Ascending aorta (tissue), 2 donors: ENCODE data around the gene SLC8A3. TPM values are rescaled to one million over a fixed set of nuclear protein-coding genes. Genes with fewer than 3 reads are reported as not detected.
"Not testable (repeated sequence)": the region's sequence is repeated elsewhere in the genome, so short reads cannot be mapped to it uniquely, and the experiment has no call there.

Source experiments
- DNase-seq, 2 donors: peaks; one replicate each; pipeline ENCODE4 v3.0.0-alpha.2; 2019; ENCODE audit warnings: low spot score in 2 of 2
- H3K27ac ChIP-seq, 2 donors: fragments of 200-600 bp; sonication (generic); one replicate each; pipeline ENCODE4 v1.5.1; 2016 to 2017; ENCODE audit warnings: mild to moderate bottlenecking in 1 of 2
- H3K27me3 ChIP-seq: fragments of 200-600 bp; sonication (generic); one replicate; pipeline ENCODE4 v1.5.1; 2017
- H3K36me3 ChIP-seq, 2 donors: fragments of 200-600 bp; sonication (generic); one replicate each; pipeline ENCODE4 v1.5.1; 2016
- H3K4me1 ChIP-seq, 2 donors: fragments of 200-600 bp; sonication (generic); one replicate each; pipeline ENCODE4 v1.5.1; 2016 to 2017; ENCODE audit warnings: mild to moderate bottlenecking in 1 of 2
- H3K4me3 ChIP-seq, 2 donors: fragments of 200-600 bp; sonication (generic); one replicate each; pipeline ENCODE4 v1.5.1; 2016 to 2017; ENCODE audit warnings: mild to moderate bottlenecking in 1 of 2
- H3K9me3 ChIP-seq, 2 donors: fragments of 200-600 bp; sonication (generic); one replicate each; pipeline ENCODE4 v1.5.1; 2016
- intact Hi-C: fragments of 100-400 bp; cut with DNase I; formaldehyde crosslinking; loops from one replicate; pipeline ENCODE4 v1.15.1; 2023
- total RNA-seq: library from RNA; depleted of rRNA; stranded (reverse); fragments of >200 nt; gene quantifications from one replicate; pipeline ENCODE4 v1.1.0, GENCODE V29; 2016
- TF ChIP-seq, protein P1 (sequence below), 3 experiments: fragments of 200-600 bp in 2 of 3; fragments of 450-650 bp in 1 of 3; sonication (generic) in 2 of 3; IDR thresholded peaks; one replicate each; pipeline ENCODE4 v1.5.1; 2016 to 2019; ENCODE audit warnings: antibody characterized with exemption in 3 of 3, mild to moderate bottlenecking in 1 of 3, moderate library complexity in 1 of 3

Gene SLC8A3, protein sequence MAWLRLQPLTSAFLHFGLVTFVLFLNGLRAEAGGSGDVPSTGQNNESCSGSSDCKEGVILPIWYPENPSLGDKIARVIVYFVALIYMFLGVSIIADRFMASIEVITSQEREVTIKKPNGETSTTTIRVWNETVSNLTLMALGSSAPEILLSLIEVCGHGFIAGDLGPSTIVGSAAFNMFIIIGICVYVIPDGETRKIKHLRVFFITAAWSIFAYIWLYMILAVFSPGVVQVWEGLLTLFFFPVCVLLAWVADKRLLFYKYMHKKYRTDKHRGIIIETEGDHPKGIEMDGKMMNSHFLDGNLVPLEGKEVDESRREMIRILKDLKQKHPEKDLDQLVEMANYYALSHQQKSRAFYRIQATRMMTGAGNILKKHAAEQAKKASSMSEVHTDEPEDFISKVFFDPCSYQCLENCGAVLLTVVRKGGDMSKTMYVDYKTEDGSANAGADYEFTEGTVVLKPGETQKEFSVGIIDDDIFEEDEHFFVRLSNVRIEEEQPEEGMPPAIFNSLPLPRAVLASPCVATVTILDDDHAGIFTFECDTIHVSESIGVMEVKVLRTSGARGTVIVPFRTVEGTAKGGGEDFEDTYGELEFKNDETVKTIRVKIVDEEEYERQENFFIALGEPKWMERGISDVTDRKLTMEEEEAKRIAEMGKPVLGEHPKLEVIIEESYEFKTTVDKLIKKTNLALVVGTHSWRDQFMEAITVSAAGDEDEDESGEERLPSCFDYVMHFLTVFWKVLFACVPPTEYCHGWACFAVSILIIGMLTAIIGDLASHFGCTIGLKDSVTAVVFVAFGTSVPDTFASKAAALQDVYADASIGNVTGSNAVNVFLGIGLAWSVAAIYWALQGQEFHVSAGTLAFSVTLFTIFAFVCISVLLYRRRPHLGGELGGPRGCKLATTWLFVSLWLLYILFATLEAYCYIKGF
- not detected for total RNA-seq

GRCh38 chr14:70188659-70189455 is at the start of gene SLC8A3:
SLC8A3 (minus strand) TSS chr14:70188951; CDS start chr14:70168422, 20,529 bp downstream.
- no peaks in the 10 kb centered on the region for H3K9me3 ChIP-seq
- no peak for DNase-seq
- H3K4me1 ChIP-seq = peaks cover 7% of the 10 kb centered on the region in 2 donors
- no peaks in the 10 kb centered on the region for H3K36me3 ChIP-seq
- TF ChIP-seq, protein P1, sequence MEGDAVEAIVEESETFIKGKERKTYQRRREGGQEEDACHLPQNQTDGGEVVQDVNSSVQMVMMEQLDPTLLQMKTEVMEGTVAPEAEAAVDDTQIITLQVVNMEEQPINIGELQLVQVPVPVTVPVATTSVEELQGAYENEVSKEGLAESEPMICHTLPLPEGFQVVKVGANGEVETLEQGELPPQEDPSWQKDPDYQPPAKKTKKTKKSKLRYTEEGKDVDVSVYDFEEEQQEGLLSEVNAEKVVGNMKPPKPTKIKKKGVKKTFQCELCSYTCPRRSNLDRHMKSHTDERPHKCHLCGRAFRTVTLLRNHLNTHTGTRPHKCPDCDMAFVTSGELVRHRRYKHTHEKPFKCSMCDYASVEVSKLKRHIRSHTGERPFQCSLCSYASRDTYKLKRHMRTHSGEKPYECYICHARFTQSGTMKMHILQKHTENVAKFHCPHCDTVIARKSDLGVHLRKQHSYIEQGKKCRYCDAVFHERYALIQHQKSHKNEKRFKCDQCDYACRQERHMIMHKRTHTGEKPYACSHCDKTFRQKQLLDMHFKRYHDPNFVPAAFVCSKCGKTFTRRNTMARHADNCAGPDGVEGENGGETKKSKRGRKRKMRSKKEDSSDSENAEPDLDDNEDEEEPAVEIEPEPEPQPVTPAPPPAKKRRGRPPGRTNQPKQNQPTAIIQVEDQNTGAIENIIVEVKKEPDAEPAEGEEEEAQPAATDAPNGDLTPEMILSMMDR (IDR thresholded peaks at IDR 0.05) = no peak
- H3K27me3 ChIP-seq = no peaks in the 10 kb centered on the region
- no peak within 1 kb of the TSS for H3K27ac ChIP-seq
- intact Hi-C loops = no loop called here
- peak within 1 kb of the TSS; percentile 51 to 64 for H3K4me3 ChIP-seq

- TF ChIP-seq, protein P1 (IDR thresholded peaks at IDR 0.05) = no peak
- no peak for DNase-seq
- no peak overlapping the region for H3K27ac ChIP-seq
- H3K4me1 ChIP-seq = no peaks in the 10 kb centered on the region
- no peaks in the 10 kb centered on the region for H3K36me3 ChIP-seq
- H3K9me3 ChIP-seq = no peaks in the 10 kb centered on the region
- H3K27me3 ChIP-seq = no peaks in the 10 kb centered on the region
- H3K4me3 ChIP-seq = no peak overlapping the region
- intact Hi-C loops = no loop called here
These were observed 49.0 kb upstream of the SLC8A3 start for GRCh38 chr14:70237710-70238109.

GRCh38 chr14:70234066-70234950 is 45.6 kb upstream of the SLC8A3 start:
- H3K4me3 ChIP-seq = no peak overlapping the region
- H3K36me3 ChIP-seq = no peaks in the 10 kb centered on the region
- no peak overlapping the region for H3K27ac ChIP-seq
- no peaks in the 10 kb centered on the region for H3K9me3 ChIP-seq
- H3K27me3 ChIP-seq = no peaks in the 10 kb centered on the region
- H3K4me1 ChIP-seq = no peaks in the 10 kb centered on the region
- intact Hi-C loops = no loop called here
- TF ChIP-seq, protein P1 (IDR thresholded peaks at IDR 0.05) = no peak
- no peak for DNase-seq

- H3K36me3 ChIP-seq, H3K27me3 ChIP-seq, H3K9me3 ChIP-seq, H3K27ac ChIP-seq, H3K4me3 ChIP-seq, intact Hi-C loops, DNase-seq, H3K4me1 ChIP-seq: not testable (repeated sequence)
These were observed 43.2 kb upstream of the SLC8A3 start for GRCh38 chr14:70231756-70232544.

GRCh38 chr14:70229877-70230640 is 41.3 kb upstream of the SLC8A3 start:
- H3K27ac ChIP-seq, H3K9me3 ChIP-seq, H3K36me3 ChIP-seq, intact Hi-C loops, H3K4me1 ChIP-seq, DNase-seq, H3K4me3 ChIP-seq, H3K27me3 ChIP-seq: not testable (repeated sequence)
